HK-2 (cell line): Measurements from ENCODE around the gene ADAP1.
A peak's percentile ranks its signal among the peaks of the same experiment; 100 is the strongest.

Experiments
- DNase-seq: peaks from one replicate; pipeline ENCODE4 v3.0.0-alpha.2; 2018; ENCODE audit not compliant: unreplicated experiment

ADAP1 gene

DNA sequence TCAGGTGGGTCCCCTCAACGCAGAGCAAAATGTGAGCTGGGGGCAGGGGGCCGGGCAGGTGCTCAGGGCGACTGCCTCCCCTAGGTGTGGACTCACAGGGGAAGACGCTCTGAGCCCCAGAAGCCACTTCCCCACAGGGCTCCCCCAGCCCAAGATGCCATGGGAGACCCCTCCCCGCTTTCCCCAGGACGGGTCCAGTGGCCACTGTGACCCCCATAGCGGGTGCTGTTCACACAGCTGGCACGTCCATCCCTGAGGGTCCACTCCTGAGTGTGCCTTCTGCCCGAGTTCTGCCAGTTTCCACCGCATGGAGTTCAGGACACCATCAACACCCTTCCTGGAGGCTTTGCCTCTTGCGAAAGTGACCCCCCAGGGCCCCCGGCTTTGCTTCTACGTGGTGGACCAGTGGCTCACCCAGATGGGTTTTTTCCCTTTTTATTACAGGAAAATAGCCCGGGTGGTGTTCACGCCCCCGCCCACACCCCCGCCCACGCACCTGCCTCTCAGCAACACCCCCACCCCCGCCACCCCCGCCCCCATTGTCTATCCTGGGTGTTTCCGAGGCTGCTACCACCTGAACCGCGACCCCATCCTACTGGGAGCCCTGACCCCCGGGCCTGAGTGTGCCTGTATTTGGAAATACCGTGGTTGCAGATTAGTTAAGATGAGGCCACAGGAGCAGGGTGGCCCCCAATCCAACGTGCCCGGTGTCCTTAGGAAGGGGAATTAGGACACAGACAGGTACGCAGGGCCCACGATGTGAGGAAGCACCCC, 32.0 kb downstream of the ADAP1 start:
- DNase-seq, result no peak

GRCh38 chr7:921581-922333, 32.7 kb downstream of the ADAP1 start:
- DNase-seq, result no peak

DNA sequence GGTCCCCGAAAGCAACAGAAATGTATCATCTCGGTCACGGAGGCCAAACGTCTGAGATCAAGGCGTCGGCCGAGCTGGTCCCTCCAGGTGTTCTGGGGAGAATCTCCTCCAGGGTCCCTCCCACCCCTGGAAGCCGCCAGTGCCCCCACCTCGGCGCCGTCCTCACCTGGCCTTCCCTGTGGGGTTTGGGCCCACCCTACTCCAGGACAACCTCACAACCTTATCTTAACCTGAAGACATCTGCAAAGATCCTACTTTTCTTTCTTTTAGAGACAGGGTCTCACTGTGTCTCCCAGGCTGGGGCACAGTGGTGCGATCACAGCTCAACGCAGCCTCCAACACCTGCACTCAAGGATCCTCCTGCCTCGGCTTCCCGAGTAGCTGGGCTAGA, 33.4 kb downstream of the ADAP1 start:
- DNase-seq, result no peak

- DNase-seq, result no peak
These were observed 34.0 kb downstream of the ADAP1 start for GRCh38 chr7:920351-921070.

GRCh38 chr7:919924-920341, 34.5 kb downstream of the ADAP1 start:
- DNase-seq, result no peak

GRCh38 chr7:919114-919442, 35.4 kb downstream of the ADAP1 start:
- no peak for DNase-seq

- DNase-seq, result no peak
These were observed 35.9 kb downstream of the ADAP1 start for GRCh38 chr7:918441-919113.

DNA sequence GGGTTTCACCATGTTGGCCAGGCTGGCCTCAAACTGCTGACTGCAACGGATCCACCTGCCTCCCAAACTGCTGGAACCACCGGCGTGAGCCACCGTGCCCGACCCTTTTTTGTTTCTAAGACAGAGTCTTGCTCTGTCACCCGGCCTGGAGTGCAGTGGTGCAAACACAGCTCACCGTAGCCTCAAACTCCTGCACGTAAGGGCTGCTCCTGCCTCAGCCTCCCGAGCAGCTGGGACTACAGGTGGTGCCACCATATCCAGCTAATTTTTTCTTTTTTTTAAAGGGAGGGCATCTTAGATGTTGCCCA, 36.4 kb downstream of the ADAP1 start:
- no peak for DNase-seq

GRCh38 chr7:917255-918117, 37.0 kb downstream of the ADAP1 start:
- DNase-seq, result no peak

GRCh38 chr7:916291-916941, 38.1 kb downstream of the ADAP1 start:
- DNase-seq, result no peak

DNA sequence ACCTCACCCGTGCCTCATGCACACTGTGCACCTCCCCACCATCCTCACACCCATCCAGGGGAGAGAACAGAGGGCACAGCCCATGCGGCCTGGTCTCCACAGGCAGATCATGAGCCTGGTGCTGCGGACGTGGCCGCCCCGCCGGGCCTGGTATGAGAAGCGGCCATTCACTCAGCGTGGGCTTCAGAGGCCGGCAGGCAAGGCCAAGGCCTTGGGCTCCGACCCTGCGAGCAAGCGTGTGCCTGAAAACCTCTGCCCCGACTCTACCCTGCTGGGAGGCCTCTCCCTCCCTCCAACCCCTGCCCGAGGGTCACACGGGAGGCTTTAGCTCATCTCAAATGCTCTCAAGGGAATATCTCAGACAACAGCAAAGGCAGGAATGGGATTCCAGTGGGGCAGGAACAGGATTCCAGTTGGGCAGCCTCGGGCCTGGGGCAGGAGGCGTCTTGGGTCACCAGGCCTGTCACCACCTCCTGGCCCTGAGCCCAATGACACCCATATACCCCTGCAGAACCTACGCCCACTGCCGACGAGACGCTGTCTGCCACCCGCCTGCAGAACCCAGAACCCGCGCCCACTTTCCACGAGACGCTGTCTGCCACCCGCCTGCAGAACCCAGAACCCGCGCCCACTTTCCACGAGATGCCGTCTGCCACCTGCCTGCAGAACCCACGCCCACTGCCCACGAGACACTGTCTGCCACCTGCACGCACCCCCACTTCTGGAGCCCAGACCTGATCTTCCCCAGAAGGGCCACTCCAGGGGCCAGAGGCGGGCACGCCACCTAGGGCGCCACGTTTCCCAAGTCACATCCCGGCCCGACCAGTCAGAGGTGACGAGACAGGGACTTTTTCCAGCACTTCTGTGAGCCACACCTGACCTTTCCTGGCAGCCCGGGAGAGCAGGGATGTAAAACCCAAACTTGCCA, 38.9 kb downstream of the ADAP1 start:
- DNase-seq, result no peak

GRCh38 chr7:914521-915194, 39.8 kb downstream of the ADAP1 start:
- DNase-seq, result no peak

GRCh38 chr7:913736-914520, 40.6 kb downstream of the ADAP1 start:
- DNase-seq, result peak; percentile 60

- DNase-seq, result no peak
These were observed 42.5 kb downstream of the ADAP1 start for GRCh38 chr7:911791-912480.

DNA sequence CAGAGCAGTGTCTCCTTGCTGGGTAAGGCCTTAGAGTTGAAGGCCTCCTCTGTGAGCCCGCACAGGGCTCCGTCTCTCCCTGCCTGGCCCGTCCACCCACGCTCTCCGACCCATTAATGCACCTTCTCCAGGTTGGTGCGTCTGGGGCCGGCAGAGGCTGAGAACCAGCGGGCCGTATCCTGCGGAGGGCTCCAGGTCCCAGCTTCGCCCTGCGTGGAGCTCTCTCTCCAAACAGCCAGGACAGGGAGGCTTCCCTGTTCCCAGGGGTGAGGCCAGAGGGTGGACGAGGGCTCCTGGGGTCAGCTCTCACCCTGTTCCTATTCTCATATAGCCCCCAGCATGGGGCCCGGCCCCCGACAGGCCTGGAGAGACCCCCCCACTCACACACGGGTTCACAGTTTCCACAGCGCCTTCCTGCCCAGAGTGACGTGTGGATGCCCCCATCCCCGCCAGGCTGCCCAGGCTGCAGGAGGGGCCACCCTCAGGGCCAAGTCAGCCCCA, 43.5 kb downstream of the ADAP1 start:
- DNase-seq, result no peak

GRCh38 chr7:910441-910861, 44.0 kb downstream of the ADAP1 start:
- DNase-seq, result no peak
